ENCODE data around the gene TSKU.

TSKU gene

GRCh38 chr11:76752321-76753143 is 30.6 kb upstream of the TSKU start:
- peak; percentile 56 for DNase-seq (ENCODE audit: low read depth)
- H3K4me3 ChIP-seq (ENCODE audit: low read length): no peak overlapping the region
- TF ChIP-seq CTCF (IDR thresholded peaks at IDR 0.05; ENCODE audit: insufficient read depth, low read depth, low read length, missing control alignments): no peak

GRCh38 chr11:76753449-76753848 is 29.7 kb upstream of the TSKU start:
- H3K4me3 ChIP-seq (ENCODE audit: low read length): no peak overlapping the region
- no peak for TF ChIP-seq CTCF (IDR thresholded peaks at IDR 0.05; ENCODE audit: insufficient read depth, low read depth, low read length, missing control alignments)
- no peak for DNase-seq (ENCODE audit: low read depth)

GRCh38 chr11:76753950-76754349 is 29.2 kb upstream of the TSKU start:
- no peak for DNase-seq (ENCODE audit: low read depth)
- no peak overlapping the region for H3K4me3 ChIP-seq (ENCODE audit: low read length)
- no peak for TF ChIP-seq CTCF (IDR thresholded peaks at IDR 0.05; ENCODE audit: insufficient read depth, low read depth, low read length, missing control alignments)

- no peak for DNase-seq (ENCODE audit: low read depth)
- H3K4me3 ChIP-seq (ENCODE audit: low read length): no peak overlapping the region
- no peak for TF ChIP-seq CTCF (IDR thresholded peaks at IDR 0.05; ENCODE audit: insufficient read depth, low read depth, low read length, missing control alignments)
Observed at GRCh38 chr11:76756341-76756741, 26.8 kb upstream of the TSKU start.

- H3K4me3 ChIP-seq (ENCODE audit: low read length): no peak overlapping the region
- TF ChIP-seq CTCF (IDR thresholded peaks at IDR 0.05; ENCODE audit: insufficient read depth, low read depth, low read length, missing control alignments): no peak
- DNase-seq (ENCODE audit: low read depth): no peak
Observed at GRCh38 chr11:76758311-76758710, 24.8 kb upstream of the TSKU start.

- no peak for DNase-seq (ENCODE audit: low read depth)
- no peak for TF ChIP-seq CTCF (IDR thresholded peaks at IDR 0.05; ENCODE audit: insufficient read depth, low read depth, low read length, missing control alignments)
- no peak overlapping the region for H3K4me3 ChIP-seq (ENCODE audit: low read length)
Observed at GRCh38 chr11:76759092-76759491, 24.1 kb upstream of the TSKU start.

GRCh38 chr11:76759517-76759916 is 23.6 kb upstream of the TSKU start:
- no peak for TF ChIP-seq CTCF (IDR thresholded peaks at IDR 0.05; ENCODE audit: insufficient read depth, low read depth, low read length, missing control alignments)
- DNase-seq (ENCODE audit: low read depth): no peak

More at GRCh38 chr11:76759517-76759916, 23.6 kb upstream of the TSKU start:
- no peak overlapping the region for H3K4me3 ChIP-seq (ENCODE audit: low read length)

Data from epithelial cell of esophagus (primary cell).